Tibial artery (tissue), 4 donors: ENCODE measurements around the gene ARMH3.

Experiments used
- DNase-seq, 2 donors: peaks; one replicate each; pipeline ENCODE4 v3.0.0-alpha.2; 2019
- H3K27ac ChIP-seq, 2 donors: fragments of 200-600 bp; sonication (generic) in 1 of 2; 1 replicate in 1 of 2; 2 replicates in 1 of 2; pipeline ENCODE4 v1.5.1; 2018 to 2019; ENCODE audit warnings: mild to moderate bottlenecking in 1 of 2
- H3K27me3 ChIP-seq, 2 donors: fragments of 200-600 bp; sonication (generic) in 1 of 2; one replicate each; pipeline versions ENCODE4 v1.5.1 to v1.6.0; 2016 to 2019
- H3K36me3 ChIP-seq, 3 donors: fragments of 200-600 bp; sonication (generic) in 2 of 3; one replicate each; pipeline ENCODE4 v1.5.1; 2016 to 2019; ENCODE audit warnings: mild to moderate bottlenecking in 2 of 3
- H3K4me1 ChIP-seq, 4 donors: fragments of 200-600 bp; sonication (generic) in 2 of 4; 1 replicate in 3 of 4; 2 replicates in 1 of 4; pipeline ENCODE4 v1.5.1; 2016 to 2019
- H3K4me3 ChIP-seq, 2 donors: fragments of 200-600 bp; sonication (generic) in 1 of 2; 1 replicate in 1 of 2; 2 replicates in 1 of 2; pipeline ENCODE4 v1.5.1; 2018 to 2019; ENCODE audit warnings: mild to moderate bottlenecking in 2 of 2
- H3K9me3 ChIP-seq, 3 donors: fragments of 200-600 bp; sonication (generic) in 1 of 3; one replicate each; pipeline ENCODE4 v1.5.1; 2016 to 2019
- CTCF ChIP-seq, 2 experiments: fragments of 200-600 bp in 1 of 2; fragments of 450-650 bp in 1 of 2; IDR thresholded peaks; one replicate each; pipeline ENCODE4 v1.5.1; 2017 to 2019; ENCODE audit warnings: antibody characterized with exemption in 2 of 2, mild to moderate bottlenecking in 1 of 2, moderate library complexity in 1 of 2
- intact Hi-C: fragments of 100-400 bp; cut with DNase I; formaldehyde crosslinking; loops from one replicate; pipeline ENCODE4 v1.15.0; 2023; ENCODE audit warnings: low total_unique reads

ARMH3 gene

GRCh38 chr10:101879456-101880231 lies 176.3 kb downstream of the ARMH3 start:
- no peak overlapping the region for H3K4me3 ChIP-seq
- peaks cover 0 to 7% (median 0%) of the 10 kb centered on the region in 4 donors for H3K4me1 ChIP-seq
- TF ChIP-seq CTCF (IDR thresholded peaks at IDR 0.05), result no peak
- H3K27me3 ChIP-seq, result no peaks in the 10 kb centered on the region
- no peak overlapping the region for H3K27ac ChIP-seq
- H3K9me3 ChIP-seq, result no peaks in the 10 kb centered on the region
- H3K36me3 ChIP-seq, result peaks cover 0 to 16% (median 0%) of the 10 kb centered on the region in 3 donors
- no peak for DNase-seq
- intact Hi-C loops, result no loop called here

- Histone ChIP-seq H3K4me3 (no peak overlapping the region), H3K4me1 (peaks cover 0 to 7% (median 0%) of the 10 kb centered on the region in 4 donors), H3K27me3 (no peaks in the 10 kb centered on the region), H3K27ac (no peak overlapping the region), H3K9me3 (no peaks in the 10 kb centered on the region), H3K36me3 (peaks cover 0 to 17% (median 0%) of the 10 kb centered on the region in 3 donors)
- no peak for TF ChIP-seq CTCF (IDR thresholded peaks at IDR 0.05)
- intact Hi-C loops, result no loop called here
- no peak for DNase-seq
Measured at GRCh38 chr10:101878869-101879268, 177.1 kb downstream of the ARMH3 start.

- no peak for TF ChIP-seq CTCF (IDR thresholded peaks at IDR 0.05)
- no peak for DNase-seq
- H3K36me3 ChIP-seq, result peaks cover 0 to 13% (median 0%) of the 10 kb centered on the region in 3 donors
- H3K27me3 ChIP-seq, result no peaks in the 10 kb centered on the region
- no peak overlapping the region for H3K27ac ChIP-seq
- no peak overlapping the region for H3K4me3 ChIP-seq
- H3K9me3 ChIP-seq, result no peaks in the 10 kb centered on the region
- intact Hi-C loops, result no loop called here
- peaks cover 0 to 7% (median 0%) of the 10 kb centered on the region in 4 donors for H3K4me1 ChIP-seq
Measured at GRCh38 chr10:101875068-101875688, 180.8 kb downstream of the ARMH3 start.

GRCh38 chr10:101874252-101874651 lies 181.7 kb downstream of the ARMH3 start:
- no peak for DNase-seq
- Histone ChIP-seq H3K9me3 (no peaks in the 10 kb centered on the region), H3K27me3 (no peaks in the 10 kb centered on the region), H3K4me3 (no peak overlapping the region), H3K27ac (no peak overlapping the region), H3K4me1 (no peaks in the 10 kb centered on the region), H3K36me3 (peaks cover 0 to 12% (median 0%) of the 10 kb centered on the region in 3 donors)
- intact Hi-C loops, result no loop called here
- TF ChIP-seq CTCF (IDR thresholded peaks at IDR 0.05), result no peak

GRCh38 chr10:101867931-101868330 lies 188.0 kb downstream of the ARMH3 start:
- no peak for DNase-seq
- H3K9me3 ChIP-seq, result no peaks in the 10 kb centered on the region
- intact Hi-C loops, result no loop called here
- peaks cover under 1 to 4% (median 3%) of the 10 kb centered on the region in 3 donors for H3K36me3 ChIP-seq
- no peak for TF ChIP-seq CTCF (IDR thresholded peaks at IDR 0.05)
- H3K4me1 ChIP-seq, result no peaks in the 10 kb centered on the region
- H3K4me3 ChIP-seq, result no peak overlapping the region
- no peak overlapping the region for H3K27ac ChIP-seq
- no peaks in the 10 kb centered on the region for H3K27me3 ChIP-seq
